Muscle of leg (tissue), 11 donors: Measurements from ENCODE around the gene PAFAH1B1. TPM values are rescaled to one million over a fixed set of nuclear protein-coding genes. Genes with fewer than 3 reads are reported as not detected.
"Not testable (repeated sequence)": the region's sequence is repeated elsewhere in the genome, so short reads cannot be mapped to it uniquely, and the experiment has no call there.

Source experiments
- DNase-seq: peaks from one replicate; pipeline ENCODE4 v3.0.0; 2013
- H3K27ac ChIP-seq: one replicate; pipeline ENCODE4 v1.5.1; 2013; ENCODE audit warnings: mild to moderate bottlenecking, low read length, control low read depth
- H3K27me3 ChIP-seq: one replicate; pipeline ENCODE4 v1.6.1; 2013; ENCODE audit warnings: low read length; ENCODE audit not compliant: control insufficient read depth, insufficient read depth
- H3K36me3 ChIP-seq: one replicate; pipeline ENCODE4 v1.6.1; 2013; ENCODE audit warnings: low read length; ENCODE audit not compliant: control insufficient read depth, insufficient read depth
- H3K4me1 ChIP-seq: one replicate; pipeline ENCODE4 v1.6.1; 2013; ENCODE audit warnings: low read length; ENCODE audit not compliant: control insufficient read depth, insufficient read depth
- H3K4me3 ChIP-seq: one replicate; pipeline ENCODE4 v1.5.1; 2013; ENCODE audit warnings: low read length, control low read depth
- H3K9me3 ChIP-seq: replicated peaks from 2 replicates; pipeline ENCODE4 v1.6.1; 2013; ENCODE audit warnings: low read depth, low read length; ENCODE audit not compliant: control insufficient read depth
- WGBS: methylation state at CpG from one replicate; pipeline ENCODE4 v1.1.5; 2013; ENCODE audit warnings: missing lambda C conversion rate; ENCODE audit not compliant: insufficient coverage; 5-methylcytosine and 5-hydroxymethylcytosine counted together
- polyA plus RNA-seq, 8 donors: library from polyadenylated mRNA; unstranded; fragments of 120-200 nt; gene quantifications; one replicate each; pipeline versions ENCODE4 v1.2.1 to v1.2.3, GENCODE V29; 2013; ENCODE audit warnings: inconsistent platforms in 1 of 8, low replicate concordance in 1 of 8; ENCODE audit not compliant: insufficient read length in 8 of 8, insufficient read depth in 1 of 8
- total RNA-seq: library from RNA; stranded (reverse); fragments of 120-200 nt; gene quantifications from one replicate; pipeline ENCODE4 v1.2.4, GENCODE V29; 2013

The PAFAH1B1 gene
- total and polyA plus RNA-seq, 9 donors, result 70.2 to 107 (median 80.8) TPM

DNA sequence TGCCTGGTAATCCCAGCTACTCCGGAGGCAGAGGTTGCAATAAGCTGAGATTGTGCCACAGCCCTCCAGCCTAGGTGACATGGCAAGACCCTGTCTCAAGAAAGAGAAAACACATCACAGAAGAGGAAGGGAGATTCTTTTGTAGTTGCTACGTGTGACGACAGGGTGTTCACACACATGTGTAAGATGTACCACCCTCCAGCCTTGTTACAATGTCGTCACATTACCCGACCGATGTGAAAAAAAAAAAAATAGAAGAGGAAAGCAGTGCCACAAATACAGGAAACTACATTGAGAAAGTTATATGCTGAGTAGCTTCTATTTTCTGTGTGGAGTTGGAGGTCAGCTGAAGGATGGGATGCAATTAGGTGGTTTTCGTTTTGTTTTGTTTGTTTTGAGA, 62.1 kb downstream of the PAFAH1B1 start:
- no peaks in the 10 kb centered on the region for H3K27me3 ChIP-seq
- DNase-seq, result no peak
- no peak overlapping the region for H3K27ac ChIP-seq
- H3K4me3 ChIP-seq, result no peak overlapping the region
- WGBS, result 56% methylated on average over 4 of the region's 7 CpGs
- H3K4me1 ChIP-seq, result no peaks in the 10 kb centered on the region
- H3K9me3 ChIP-seq, result no peaks in the 10 kb centered on the region
- peaks cover 2% of the 10 kb centered on the region for H3K36me3 ChIP-seq

DNA sequence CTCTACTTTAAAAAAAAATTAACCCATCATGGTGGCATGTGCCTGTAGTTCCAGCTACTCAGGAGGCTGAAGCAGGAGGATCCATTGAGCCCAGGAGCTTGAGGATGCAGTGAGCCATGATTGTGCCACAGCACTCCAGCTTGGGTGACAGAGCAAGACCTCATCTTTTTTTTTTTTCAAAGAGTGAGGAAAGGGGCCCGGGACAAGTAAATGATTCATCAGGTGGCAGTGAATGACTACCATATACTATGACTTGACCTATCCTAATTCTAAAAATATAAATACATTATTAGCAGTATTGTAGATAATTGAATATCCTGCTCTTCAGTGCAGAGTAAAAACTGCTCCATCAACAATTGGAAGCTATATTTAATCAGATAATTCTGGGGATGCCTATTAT, 62.8 kb downstream of the PAFAH1B1 start:
- H3K36me3 ChIP-seq, result peaks cover 2% of the 10 kb centered on the region
- no peak overlapping the region for H3K4me3 ChIP-seq
- H3K4me1 ChIP-seq, result no peaks in the 10 kb centered on the region
- no peaks in the 10 kb centered on the region for H3K27me3 ChIP-seq
- no peak for DNase-seq
- no CpG with 5 or more reads among the region's 1 CpG for WGBS
- H3K9me3 ChIP-seq, result no peaks in the 10 kb centered on the region
- no peak overlapping the region for H3K27ac ChIP-seq

DNA sequence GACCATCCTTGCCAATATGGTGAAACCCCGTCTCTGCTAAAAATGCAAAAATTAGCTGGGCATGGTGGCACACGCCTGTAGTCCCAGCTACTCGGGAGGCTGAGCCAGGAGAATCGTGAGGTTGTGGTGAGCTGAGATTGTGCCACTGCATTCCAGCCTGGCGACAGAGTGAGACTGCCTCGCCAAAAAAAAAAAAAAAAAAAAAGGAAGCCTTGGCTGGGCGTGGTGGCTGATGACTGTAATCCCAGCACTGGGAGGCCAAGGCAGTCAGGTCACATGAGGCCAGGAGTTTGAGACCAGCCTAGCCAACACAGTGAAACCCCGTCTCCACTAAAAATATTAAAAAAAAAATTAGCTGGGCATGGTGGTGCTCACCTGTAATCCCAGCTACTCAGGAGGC, 65.9 kb downstream of the PAFAH1B1 start:
- H3K36me3 ChIP-seq, H3K4me1 ChIP-seq, H3K27ac ChIP-seq, H3K27me3 ChIP-seq, H3K4me3 ChIP-seq, H3K9me3 ChIP-seq, DNase-seq: not testable (repeated sequence)
- 72% methylated on average over 2 of the region's 8 CpGs for WGBS

DNA sequence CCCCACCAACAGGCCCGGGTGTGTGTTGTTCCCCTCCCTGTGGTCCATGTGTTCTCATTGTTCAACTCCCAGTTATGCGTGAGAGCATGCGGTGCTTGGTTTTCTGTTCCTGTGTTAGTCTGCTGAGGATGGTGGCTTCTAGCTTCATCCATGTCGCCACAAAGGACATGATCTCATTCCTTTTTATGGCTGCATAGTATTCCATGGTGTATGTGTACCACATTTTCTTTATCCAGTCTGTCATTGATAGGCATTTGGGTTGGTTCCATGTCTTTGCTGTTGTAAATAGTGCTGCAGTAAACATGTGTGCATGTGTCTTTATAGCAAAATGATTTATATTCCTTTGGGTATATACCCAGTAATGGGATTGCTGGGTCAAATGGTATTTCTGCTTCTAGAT, 67.0 kb downstream of the PAFAH1B1 start:
- DNase-seq, H3K27ac ChIP-seq, H3K4me3 ChIP-seq, H3K4me1 ChIP-seq, H3K9me3 ChIP-seq, H3K36me3 ChIP-seq, H3K27me3 ChIP-seq: not testable (repeated sequence)
- 100% methylated on average over 3 of the region's 4 CpGs for WGBS

DNA sequence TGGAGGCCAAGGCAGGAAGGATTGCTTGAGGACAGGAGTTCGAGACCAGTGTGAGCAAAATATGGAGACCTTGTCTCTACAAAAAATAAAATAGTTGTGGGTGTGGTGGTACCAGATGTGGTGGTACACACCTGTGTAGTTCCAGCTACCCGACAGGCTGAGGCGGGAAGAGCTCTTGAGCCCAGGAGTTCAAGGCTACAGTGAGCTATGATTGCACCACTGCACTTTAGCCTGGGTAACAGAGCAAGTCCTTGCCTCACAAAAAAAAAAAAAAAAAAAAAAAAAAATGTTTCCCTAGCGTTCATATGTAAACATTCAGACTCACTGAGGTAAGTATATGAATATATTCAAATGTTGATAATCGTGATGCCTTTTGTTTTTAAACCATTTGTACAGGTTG, 78.6 kb downstream of the PAFAH1B1 start:
- no peak for DNase-seq
- Histone ChIP-seq H3K36me3 (peaks cover 51% of the 10 kb centered on the region), H3K9me3 (no peaks in the 10 kb centered on the region), H3K27me3 (no peaks in the 10 kb centered on the region), H3K4me1 (no peaks in the 10 kb centered on the region), H3K4me3 (no peak overlapping the region), H3K27ac (no peak overlapping the region)
- no CpG with 5 or more reads among the region's 5 CpGs for WGBS

DNA sequence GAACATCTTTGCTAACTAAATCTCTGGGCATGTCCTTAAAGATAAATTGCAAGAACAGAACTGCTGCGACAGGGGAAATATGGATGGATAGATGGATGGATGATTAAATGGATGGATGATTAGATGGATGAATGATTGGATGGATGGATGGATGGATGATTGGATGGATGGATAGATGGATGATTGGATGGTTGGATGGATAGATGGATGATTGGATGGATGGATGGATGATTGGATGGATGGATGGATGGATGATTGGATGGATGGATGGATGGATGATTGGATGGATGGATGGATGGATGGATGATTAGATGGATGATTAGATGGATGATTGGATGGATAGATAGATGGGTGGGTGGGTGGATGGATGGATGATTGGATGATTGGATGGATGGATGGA, 85.8 kb downstream of the PAFAH1B1 start:
- H3K36me3 ChIP-seq, result peaks cover 54% of the 10 kb centered on the region
- DNase-seq, H3K4me1 ChIP-seq, H3K4me3 ChIP-seq, H3K27me3 ChIP-seq, H3K9me3 ChIP-seq, H3K27ac ChIP-seq: not testable (repeated sequence)
- 100% methylated on average over 1 of the region's 1 CpG for WGBS

DNA sequence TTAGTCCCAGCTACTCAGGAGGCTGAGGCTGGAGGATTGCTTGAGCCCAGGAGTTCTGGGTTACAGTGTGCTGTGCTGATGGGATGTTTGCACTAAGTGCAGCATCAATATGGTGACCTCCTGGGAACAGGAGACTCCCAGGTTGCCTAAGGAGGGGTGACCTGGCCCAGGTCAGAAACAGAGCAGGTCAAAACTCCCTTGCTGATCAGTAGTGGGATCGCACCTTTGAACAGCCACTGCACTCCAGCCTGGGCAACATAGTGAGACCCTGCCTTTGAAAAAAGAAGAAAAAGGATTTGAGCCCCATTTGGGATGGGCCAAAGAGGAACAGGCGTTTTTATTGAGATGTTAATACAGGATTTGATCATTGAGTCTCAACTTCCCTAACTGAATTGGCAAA, 87.5 kb downstream of the PAFAH1B1 start:
- DNase-seq, result no peak
- peaks cover 3% of the 10 kb centered on the region for H3K4me1 ChIP-seq
- H3K9me3 ChIP-seq, result no peaks in the 10 kb centered on the region
- H3K36me3 ChIP-seq, result peaks cover 54% of the 10 kb centered on the region
- H3K27me3 ChIP-seq, result no peaks in the 10 kb centered on the region
- H3K4me3 ChIP-seq, result no peak overlapping the region
- WGBS, result 100% methylated on average over 2 of the region's 2 CpGs
- H3K27ac ChIP-seq, result no peak overlapping the region

DNA sequence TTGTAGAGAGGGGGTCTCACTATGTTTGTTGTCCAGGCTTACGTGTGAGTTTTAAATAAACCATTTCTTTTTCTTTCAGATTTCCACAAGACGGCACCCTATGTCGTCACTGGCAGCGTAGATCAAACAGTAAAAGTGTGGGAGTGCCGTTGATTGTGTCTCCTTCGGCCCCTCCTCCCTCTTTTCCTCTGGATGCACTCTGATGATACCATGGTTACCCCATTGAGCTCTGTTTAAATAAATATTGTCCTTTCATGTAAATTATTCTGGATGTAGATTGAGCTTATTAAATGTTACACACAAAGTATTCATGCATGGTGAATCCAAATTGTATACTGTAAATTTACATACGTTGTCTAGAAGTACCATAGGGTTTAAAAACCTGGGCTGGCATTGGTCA, 88.2 kb downstream of the PAFAH1B1 start:
- no peak overlapping the region for H3K27ac ChIP-seq
- WGBS, result 90% methylated on average over 2 of the region's 7 CpGs
- no peak for DNase-seq

DNA sequence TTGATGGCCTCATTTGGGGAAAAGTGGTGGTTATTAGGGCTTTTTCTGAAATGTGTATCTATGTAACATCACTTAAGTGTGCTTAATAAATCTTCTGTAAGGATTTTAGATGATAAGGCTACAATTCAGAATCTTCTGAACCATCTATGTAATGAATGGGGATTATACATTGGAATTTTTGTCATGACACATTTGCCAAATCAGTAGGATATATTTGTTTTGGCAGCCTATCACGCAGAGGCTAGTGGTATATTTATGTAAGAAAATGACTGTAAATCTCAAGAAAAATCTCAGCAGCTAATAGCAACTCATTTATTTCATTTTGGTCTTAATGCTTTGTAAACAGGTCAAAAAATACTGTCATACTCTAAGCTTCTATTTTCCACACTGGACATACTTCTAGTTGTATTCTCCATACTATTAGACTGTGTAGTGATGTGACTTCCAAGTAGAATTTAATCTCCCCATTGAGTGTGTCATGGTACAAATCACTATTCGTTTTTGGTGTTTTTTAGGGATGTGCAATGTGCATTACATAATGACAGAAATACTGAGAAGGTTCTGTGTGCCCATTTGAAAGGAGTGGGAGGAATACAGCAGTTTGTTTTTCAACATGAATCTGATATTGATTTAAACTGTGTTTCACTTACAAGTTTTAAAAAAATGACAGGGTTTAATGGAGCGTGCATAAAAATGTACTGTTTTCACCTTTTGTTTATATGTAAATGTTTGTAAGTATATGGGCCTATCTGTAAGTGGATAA, 88.9 kb downstream of the PAFAH1B1 start:
- Histone ChIP-seq H3K36me3 (peaks cover 44% of the 10 kb centered on the region), H3K9me3 (no peaks in the 10 kb centered on the region), H3K4me1 (peaks cover 12% of the 10 kb centered on the region), H3K27ac (no peak overlapping the region), H3K27me3 (no peaks in the 10 kb centered on the region), H3K4me3 (no peak overlapping the region)
- WGBS, result no CpG with 5 or more reads among the region's 3 CpGs
- no peak for DNase-seq

More for the DNA sequence above, 88.2 kb downstream of the PAFAH1B1 start:
- no peaks in the 10 kb centered on the region for H3K9me3 ChIP-seq
- H3K4me3 ChIP-seq, result no peak overlapping the region
- peaks cover 48% of the 10 kb centered on the region for H3K36me3 ChIP-seq
- peaks cover 9% of the 10 kb centered on the region for H3K4me1 ChIP-seq
- no peaks in the 10 kb centered on the region for H3K27me3 ChIP-seq

DNA sequence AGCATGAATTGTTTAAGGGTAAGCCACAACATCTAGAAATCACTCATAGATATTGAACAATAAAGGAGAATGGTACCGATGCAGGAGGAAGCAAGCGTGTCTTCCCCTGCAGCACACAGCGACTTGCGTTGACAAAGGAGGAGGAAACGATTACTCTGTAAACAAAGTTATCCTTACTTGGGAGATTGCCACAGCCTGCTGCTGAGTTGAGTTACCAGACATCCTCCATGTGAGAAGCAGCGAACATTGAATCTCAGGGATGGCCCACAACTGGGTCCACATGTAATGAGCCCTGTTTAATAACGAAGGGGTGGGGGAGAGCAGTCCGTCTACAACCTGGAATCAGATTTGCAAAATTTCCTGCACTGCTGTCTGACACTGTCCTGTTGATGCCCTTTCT, 90.5 kb downstream of the PAFAH1B1 start:
- peaks cover 19% of the 10 kb centered on the region for H3K4me1 ChIP-seq
- DNase-seq, result no peak
- H3K4me3 ChIP-seq, result no peak overlapping the region
- no peaks in the 10 kb centered on the region for H3K27me3 ChIP-seq
- 56% methylated on average over 3 of the region's 8 CpGs for WGBS
- no peak overlapping the region for H3K27ac ChIP-seq
- H3K9me3 ChIP-seq, result no peaks in the 10 kb centered on the region
- peaks cover 35% of the 10 kb centered on the region for H3K36me3 ChIP-seq

DNA sequence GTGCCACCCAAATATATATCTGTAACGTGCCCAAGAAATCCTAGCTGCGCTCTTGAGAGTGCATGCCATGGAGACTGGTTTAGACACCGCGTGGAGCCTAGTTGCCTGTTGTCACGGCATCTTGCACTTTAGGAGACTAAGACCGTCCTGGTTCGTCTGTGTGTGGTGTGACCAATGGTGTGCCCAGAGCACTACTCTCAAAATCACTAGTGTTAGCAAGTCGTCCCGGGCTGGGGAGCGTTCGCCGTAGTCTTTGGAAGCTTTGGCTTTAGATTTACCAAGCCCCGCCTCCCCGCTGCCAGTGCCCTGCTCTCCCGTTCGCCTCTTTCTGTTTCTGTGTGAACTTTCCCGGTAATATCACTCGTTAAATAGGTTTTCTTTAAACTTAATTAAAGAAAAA, 91.1 kb downstream of the PAFAH1B1 start:
- Histone ChIP-seq H3K27ac (no peak overlapping the region), H3K4me3 (no peak overlapping the region), H3K27me3 (no peaks in the 10 kb centered on the region), H3K4me1 (peaks cover 25% of the 10 kb centered on the region), H3K9me3 (no peaks in the 10 kb centered on the region), H3K36me3 (peaks cover 36% of the 10 kb centered on the region)
- WGBS, result 91% methylated on average over 10 of the region's 18 CpGs
- DNase-seq, result no peak
